HEK293T (cell line): ENCODE results near the gene RELB.

Experiments
- ARNT ChIP-seq: fragments of 450-650 bp; IDR thresholded peaks from 2 replicates; pipeline ENCODE4 v1.6.1; 2017; ENCODE audit warnings: mild to moderate bottlenecking
- ELF4 ChIP-seq: fragments of 450-650 bp; IDR thresholded peaks from 2 replicates; pipeline ENCODE4 v1.6.1; 2017; ENCODE audit warnings: antibody characterized with exemption
- FOXA1 ChIP-seq: fragments of 450-650 bp; IDR thresholded peaks from 2 replicates; pipeline ENCODE4 v1.6.1; 2016; ENCODE audit warnings: mild to moderate bottlenecking
- L3MBTL2 ChIP-seq: fragments of 450-650 bp; conservative IDR thresholded peaks from 2 replicates; pipeline ENCODE4 v1.6.1; 2016; ENCODE audit warnings: mild to moderate bottlenecking
- SP1 ChIP-seq: fragments of 450-650 bp; IDR thresholded peaks from 2 replicates; pipeline ENCODE4 v1.6.1; 2017
- ZNF384 ChIP-seq: fragments of 450-650 bp; IDR thresholded peaks from 2 replicates; pipeline ENCODE4 v1.6.1; 2016

GRCh38 chr19:45025264-45025663 is 24.0 kb downstream of the RELB start:
- TF ChIP-seq ARNT (no peak), SP1 (no peak), FOXA1 (no peak), ELF4 (no peak), L3MBTL2 (no peak), ZNF384 (no peak)
